HepG2 (cell line): ENCODE results near the gene IGFALS. TPM values are rescaled to one million over a fixed set of nuclear protein-coding genes. Genes with fewer than 3 reads are reported as not detected.
A peak's percentile ranks its signal among the peaks of the same experiment; 100 is the strongest.

Source experiments
- AFF4 ChIP-seq: sonication (generic); formaldehyde crosslinking; IDR thresholded peaks from 2 replicates; pipeline ENCODE4 v1.4.0; 2020; ENCODE audit warnings: missing genetic modification reagents
- AGO1 ChIP-seq: fragments of 200-400 bp; formaldehyde crosslinking; IDR thresholded peaks from 2 replicates; pipeline ENCODE4 v1.6.1; 2017; ENCODE audit warnings: mild to moderate bottlenecking, low read depth, low read length, moderate library complexity; ENCODE audit not compliant: poor library complexity, severe bottlenecking
- BHLHE40 ChIP-seq: IDR thresholded peaks from 2 replicates; pipeline ENCODE4 v1.6.1; 2011; ENCODE audit warnings: low read length, improper control_type of control experiment
- CBFB ChIP-seq: sonication (generic); formaldehyde crosslinking; IDR thresholded peaks from 2 replicates; pipeline ENCODE4 v1.4.0; 2020; ENCODE audit warnings: missing genetic modification reagents
- CEBPB ChIP-seq: IDR thresholded peaks from 2 replicates; pipeline ENCODE4 v1.6.1; 2011; ENCODE audit warnings: low read depth, low read length, improper control_type of control experiment, borderline replicate concordance
- ELF3 ChIP-seq: IDR thresholded peaks from 2 replicates; pipeline ENCODE4 v1.6.1; 2016; ENCODE audit warnings: missing genetic modification reagents, missing compliant biosample characterization
- ERF ChIP-seq: IDR thresholded peaks from 2 replicates; pipeline ENCODE4 v1.6.1; 2018; ENCODE audit warnings: missing biosample characterization, missing genetic modification reagents
- FOXK2 ChIP-seq: fragments of 450-650 bp; IDR thresholded peaks from 2 replicates; pipeline ENCODE4 v1.6.1; 2016
- HNRNPLL ChIP-seq: fragments of 200-400 bp; formaldehyde crosslinking; IDR thresholded peaks from 2 replicates; pipeline ENCODE4 v1.6.1; 2017; ENCODE audit warnings: mild to moderate bottlenecking, low read depth, low read length; ENCODE audit not compliant: poor library complexity, severe bottlenecking
- JDP2 ChIP-seq: sonication (generic); formaldehyde crosslinking; IDR thresholded peaks from 2 replicates; pipeline ENCODE4 v1.8.1; 2022; ENCODE audit warnings: missing genetic modification reagents, borderline replicate concordance
- KDM2A ChIP-seq: sonication (generic); formaldehyde crosslinking; IDR thresholded peaks from 2 replicates; pipeline ENCODE4 v1.4.0; 2020; ENCODE audit warnings: low read depth, missing genetic modification reagents, borderline replicate concordance
- MXI1 ChIP-seq: IDR thresholded peaks from 3 replicates; pipeline ENCODE4 v1.6.1; 2012; ENCODE audit warnings: low read depth, low read length, inconsistent platforms, borderline replicate concordance
- NCOR1 ChIP-seq: fragments of 200-600 bp; sonication (generic); IDR thresholded peaks from 2 replicates; pipeline ENCODE4 v1.7.0; 2017; ENCODE audit warnings: antibody characterized with exemption, low read length, borderline replicate concordance
- NR2C2 ChIP-seq: sonication (generic); formaldehyde crosslinking; IDR thresholded peaks from 2 replicates; pipeline ENCODE4 v1.4.0; 2020; ENCODE audit warnings: missing genetic modification reagents, mild to moderate bottlenecking, moderate library complexity, borderline replicate concordance
- PHF8 ChIP-seq: sonication (generic); formaldehyde crosslinking; IDR thresholded peaks from 2 replicates; pipeline ENCODE4 v1.5.0; 2020; ENCODE audit warnings: missing genetic modification reagents
- PPARG ChIP-seq: conservative IDR thresholded peaks from 2 replicates; pipeline ENCODE4 v1.6.1; 2016; ENCODE audit warnings: missing biosample characterization, missing genetic modification reagents
- RBFOX2 ChIP-seq: fragments of 200-400 bp; formaldehyde crosslinking; IDR thresholded peaks from 2 replicates; pipeline ENCODE4 v1.6.1; 2017; ENCODE audit warnings: low read depth, mild to moderate bottlenecking, low read length
- RXRB ChIP-seq: IDR thresholded peaks from 2 replicates; pipeline ENCODE4 v1.6.1; 2016; ENCODE audit warnings: borderline replicate concordance, missing genetic modification reagents, missing compliant biosample characterization
- SP4 ChIP-seq: sonication (generic); formaldehyde crosslinking; IDR thresholded peaks from 2 replicates; pipeline ENCODE4 v1.8.1; 2023; ENCODE audit warnings: mild to moderate bottlenecking, missing genetic modification reagents
- TRIM22 ChIP-seq: fragments of 450-650 bp; IDR thresholded peaks from 2 replicates; pipeline ENCODE4 v1.6.1; 2017
- ZFYVE20 ChIP-seq: sonication (generic); formaldehyde crosslinking; IDR thresholded peaks from 2 replicates; pipeline ENCODE4 v1.8.0; 2023; ENCODE audit warnings: low read depth, mild to moderate bottlenecking, moderate library complexity, missing genetic modification reagents, borderline replicate concordance
- ZNF589 ChIP-seq: sonication (generic); formaldehyde crosslinking; conservative IDR thresholded peaks from 2 replicates; pipeline ENCODE4 v1.8.0; 2022; ENCODE audit warnings: mild to moderate bottlenecking, moderate library complexity, missing genetic modification reagents
- ZNF614 ChIP-seq: IDR thresholded peaks from 2 replicates; pipeline ENCODE4 v1.6.1; 2018; ENCODE audit warnings: missing biosample characterization, missing genetic modification reagents, inconsistent platforms, borderline replicate concordance
- ZNF768 ChIP-seq: sonication (generic); formaldehyde crosslinking; IDR thresholded peaks from 2 replicates; pipeline ENCODE4 v1.4.0; 2020; ENCODE audit warnings: missing genetic modification reagents
- polyA plus RNA-seq, 8 experiments: library from polyadenylated mRNA; depleted of rRNA in 3 of 8; stranded (reverse) in 7 of 8; unstranded in 1 of 8; fragments of >200 nt; fragmentation: Illumina TruSeq in 4 of 8; extraction: Trizol in 4 of 8; gene quantifications; 2 replicates each; pipeline versions ENCODE4 v1.2.1 to v1.2.3, GENCODE V29; 2011 to 2016; ENCODE audit warnings: low read depth in 4 of 8, missing spikeins in 1 of 8, mixed read lengths in 1 of 8; ENCODE audit not compliant: insufficient read depth in 1 of 8
- total RNA-seq, 5 experiments: library from RNA; depleted of rRNA; stranded (reverse); fragments of >200 nt; fragmentation: Illumina TruSeq; extraction: Trizol; gene quantifications; 2 replicates each; pipeline ENCODE4 v1.2.3, GENCODE V29; 2016; ENCODE audit warnings: low read depth in 1 of 5
- TF ChIP-seq, protein P1 (sequence below): IDR thresholded peaks from 2 replicates; pipeline ENCODE4 v1.6.1; 2018; ENCODE audit warnings: missing genetic modification reagents

The IGFALS gene
- total and polyA plus RNA-seq, 2 of the 13 experiments (the other 11 are each of a cell fraction or from before 2014, with no cell fraction given) = 0.34 to 2.4 TPM

- TF ChIP-seq TRIM22 = no peak
- TF ChIP-seq CBFB (CRISPR knock-in tag) = peak; percentile 53; the same call in 1 of the 2 replicates
- peak; percentile 28 for TF ChIP-seq ELF3 (CRISPR knock-in tag)
- TF ChIP-seq PHF8 = peak; percentile 72
- no peak for TF ChIP-seq AFF4 (CRISPR knock-in tag)
- 0 out of 2 replicates have a peak, but pooled peaks have one; percentile 20 for TF ChIP-seq ERF (CRISPR knock-in tag)
- peak; percentile 87 for TF ChIP-seq HNRNPLL
- peak; percentile 44; the same call in 2 of the 3 replicates for TF ChIP-seq MXI1
- TF ChIP-seq FOXK2 = peak; percentile 56; the same call in 1 of the 2 replicates
- TF ChIP-seq RBFOX2 = peak; percentile 85
- TF ChIP-seq AGO1 = peak; percentile 99
- no peak; the same call in 1 of the 2 replicates for TF ChIP-seq JDP2 (CRISPR knock-in tag)
- TF ChIP-seq NR2C2 (CRISPR knock-in tag) = peak; percentile 66; the same call in 1 of the 2 replicates
- TF ChIP-seq, protein P1, sequence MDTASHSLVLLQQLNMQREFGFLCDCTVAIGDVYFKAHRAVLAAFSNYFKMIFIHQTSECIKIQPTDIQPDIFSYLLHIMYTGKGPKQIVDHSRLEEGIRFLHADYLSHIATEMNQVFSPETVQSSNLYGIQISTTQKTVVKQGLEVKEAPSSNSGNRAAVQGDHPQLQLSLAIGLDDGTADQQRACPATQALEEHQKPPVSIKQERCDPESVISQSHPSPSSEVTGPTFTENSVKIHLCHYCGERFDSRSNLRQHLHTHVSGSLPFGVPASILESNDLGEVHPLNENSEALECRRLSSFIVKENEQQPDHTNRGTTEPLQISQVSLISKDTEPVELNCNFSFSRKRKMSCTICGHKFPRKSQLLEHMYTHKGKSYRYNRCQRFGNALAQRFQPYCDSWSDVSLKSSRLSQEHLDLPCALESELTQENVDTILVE (CRISPR knock-in tag) = peak; percentile 81; the same call in 1 of the 2 replicates
- no peak for TF ChIP-seq CEBPB
- peak; percentile 94 for TF ChIP-seq KDM2A (CRISPR knock-in tag)
- no peak for TF ChIP-seq ZFYVE20 (CRISPR knock-in tag)
- peak; percentile 76; the same call in 1 of the 2 replicates for TF ChIP-seq NCOR1
- no peak for TF ChIP-seq ZNF768 (CRISPR knock-in tag)
- TF ChIP-seq SP4 = peak; percentile 88
- peak; percentile 60; the same call in 1 of the 2 replicates for TF ChIP-seq ZNF614 (CRISPR knock-in tag)
- peak; percentile 31; the same call in 1 of the 2 replicates for TF ChIP-seq PPARG (CRISPR knock-in tag)
- no peak for TF ChIP-seq ZNF589 (CRISPR knock-in tag)
- TF ChIP-seq RXRB (CRISPR knock-in tag) = peak; percentile 35
- TF ChIP-seq BHLHE40 = no peak
Observed at GRCh38 chr16:1782408-1783264, 10.9 kb downstream of the IGFALS start, which contains the start of the genes NUBP2 and SPSB3 (continued).
